HepG2 (cell line): ENCODE results near the gene CACNA1G. TPM values are rescaled to one million over a fixed set of nuclear protein-coding genes. Genes with fewer than 3 reads are reported as not detected.
A peak's percentile ranks its signal among the peaks of the same experiment; 100 is the strongest.

Experiments
- ARID5B ChIP-seq: IDR thresholded peaks from 2 replicates; pipeline ENCODE4 v1.4.0; 2020; ENCODE audit warnings: mild to moderate bottlenecking, missing genetic modification reagents
- BHLHE40 ChIP-seq: IDR thresholded peaks from 2 replicates; pipeline ENCODE4 v1.6.1; 2011; ENCODE audit warnings: low read length, improper control_type of control experiment
- CHD4 ChIP-seq: fragments of 200-600 bp; sonication (generic); IDR thresholded peaks from 2 replicates; pipeline ENCODE4 v1.7.0; 2017; ENCODE audit warnings: mild to moderate bottlenecking, low read length, borderline replicate concordance
- HMG20B ChIP-seq: conservative IDR thresholded peaks from 2 replicates; pipeline ENCODE4 v1.6.1; 2016; ENCODE audit warnings: missing genetic modification reagents, missing compliant biosample characterization
- IKZF5 ChIP-seq: IDR thresholded peaks from 2 replicates; pipeline ENCODE4 v1.6.1; 2018; ENCODE audit warnings: missing genetic modification reagents, mild to moderate bottlenecking, missing compliant biosample characterization
- KLF12 ChIP-seq: sonication (generic); formaldehyde crosslinking; IDR thresholded peaks from 2 replicates; pipeline ENCODE4 v1.4.0; 2020; ENCODE audit warnings: missing genetic modification reagents, borderline replicate concordance
- NCOA2 ChIP-seq: sonication (generic); formaldehyde crosslinking; IDR thresholded peaks from 2 replicates; pipeline ENCODE4 v1.8.0; 2022; ENCODE audit warnings: inconsistent platforms
- TFE3 ChIP-seq: IDR thresholded peaks from 2 replicates; pipeline ENCODE4 v1.6.1; 2016
- TOPORS ChIP-seq: sonication (generic); formaldehyde crosslinking; IDR thresholded peaks from 2 replicates; pipeline ENCODE4 v1.8.0; 2023; ENCODE audit warnings: mild to moderate bottlenecking, missing genetic modification reagents
- ZBED4 ChIP-seq: sonication (generic); formaldehyde crosslinking; IDR thresholded peaks from 2 replicates; pipeline ENCODE4 v1.4.0; 2020; ENCODE audit warnings: missing genetic modification reagents, borderline replicate concordance
- ZNF567 ChIP-seq: sonication (generic); formaldehyde crosslinking; IDR thresholded peaks from 2 replicates; pipeline ENCODE4 v1.8.1; 2023; ENCODE audit warnings: mild to moderate bottlenecking, missing genetic modification reagents, borderline replicate concordance
- ZNF766 ChIP-seq: sonication (generic); formaldehyde crosslinking; IDR thresholded peaks from 2 replicates; pipeline ENCODE4 v1.5.0; 2020; ENCODE audit warnings: missing genetic modification reagents, borderline replicate concordance
- ZSCAN20 ChIP-seq: sonication (generic); formaldehyde crosslinking; IDR thresholded peaks from 2 replicates; pipeline ENCODE4 v1.4.0; 2020; ENCODE audit warnings: missing genetic modification reagents, mild to moderate bottlenecking, borderline replicate concordance
- polyA plus RNA-seq, 8 experiments: library from polyadenylated mRNA; depleted of rRNA in 3 of 8; stranded (reverse) in 7 of 8; unstranded in 1 of 8; fragments of >200 nt; fragmentation: Illumina TruSeq in 4 of 8; extraction: Trizol in 4 of 8; gene quantifications; 2 replicates each; pipeline versions ENCODE4 v1.2.1 to v1.2.3, GENCODE V29; 2011 to 2016; ENCODE audit warnings: low read depth in 4 of 8, missing spikeins in 1 of 8, mixed read lengths in 1 of 8; ENCODE audit not compliant: insufficient read depth in 1 of 8
- total RNA-seq, 5 experiments: library from RNA; depleted of rRNA; stranded (reverse); fragments of >200 nt; fragmentation: Illumina TruSeq; extraction: Trizol; gene quantifications; 2 replicates each; pipeline ENCODE4 v1.2.3, GENCODE V29; 2016; ENCODE audit warnings: low read depth in 1 of 5

The CACNA1G gene
- total and polyA plus RNA-seq, 2 of the 13 experiments (the other 11 are each of a cell fraction or from before 2014, with no cell fraction given): 0.02 TPM; not detected in 1

GRCh38 chr17:50634224-50634914 lies 73.9 kb downstream of the CACNA1G start, which contains the start of gene ABCC3 (continued):
- TF ChIP-seq ARID5B (CRISPR knock-in tag) (peak; percentile 32; the same call in 1 of the 2 replicates), CHD4 (peak; percentile 95), HMG20B (CRISPR knock-in tag) (peak; percentile 44; the same call in 1 of the 2 replicates), KLF12 (no peak), ZBED4 (CRISPR knock-in tag) (peak; percentile 76), BHLHE40 (0 out of 2 replicates have a peak, but pooled peaks have one; percentile 39), NCOA2 (CRISPR knock-in tag) (peak; percentile 24; the same call in 1 of the 2 replicates), TFE3 (CRISPR knock-in tag) (0 out of 2 replicates have a peak, but pooled peaks have one; percentile 17), ZNF567 (CRISPR knock-in tag) (no peak), TOPORS (CRISPR knock-in tag) (no peak), IKZF5 (0 out of 2 replicates have a peak, but pooled peaks have one; percentile 33), ZNF766 (no peak), ZSCAN20 (CRISPR knock-in tag) (no peak)
